Activated CD4-positive, alpha-beta T cell treated with anti-CD3 and anti-CD28 coated beads, Interleukin-2, Interleukin-4, amounts not matched to agents 100 ng/mL and 50 ng/mL, durations not matched to agents 16 hours and 8 hours (primary cell): ENCODE results near the gene CTXND1.
"Not testable (repeated sequence)": the region's sequence is repeated elsewhere in the genome, so short reads cannot be mapped to it uniquely, and the experiment has no call there.

Experiments used
- DNase-seq: peaks from one replicate; pipeline ENCODE4 v3.0.0-alpha.2; 2020; ENCODE audit warnings: low spot score

CTXND1 gene

GRCh38 chr15:80157215-80157614 is 94.8 kb downstream of the CTXND1 start:
- no peak for DNase-seq

DNA sequence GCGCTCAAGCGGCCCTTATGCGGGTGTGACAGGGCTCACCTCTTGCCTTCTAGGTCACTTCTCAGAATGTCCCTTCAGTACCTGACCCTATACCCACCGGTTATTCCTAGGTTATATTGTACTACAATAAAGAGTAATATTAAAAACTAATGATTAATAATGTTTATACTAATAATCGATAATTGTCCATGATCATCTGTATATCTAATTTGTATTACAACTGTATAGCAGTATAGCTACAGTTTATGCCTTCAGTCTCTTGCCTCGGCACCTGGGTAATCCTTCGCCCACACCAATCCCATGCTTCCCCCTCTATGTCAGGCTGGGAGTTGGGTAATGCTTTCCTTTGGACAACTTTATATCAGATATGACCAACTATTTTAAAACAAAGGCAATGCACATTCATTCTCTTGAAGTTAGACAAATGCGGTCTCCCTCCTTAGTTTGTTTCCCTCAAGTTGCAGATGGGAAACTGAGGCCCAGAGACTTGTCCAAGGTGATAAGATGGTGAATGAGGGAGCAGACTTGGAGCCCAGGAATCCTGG is 95.8 kb downstream of the CTXND1 start:
- no peak for DNase-seq

- not testable (repeated sequence) for DNase-seq
Observed at GRCh38 chr15:80155378-80156175, 96.4 kb downstream of the CTXND1 start.

DNA sequence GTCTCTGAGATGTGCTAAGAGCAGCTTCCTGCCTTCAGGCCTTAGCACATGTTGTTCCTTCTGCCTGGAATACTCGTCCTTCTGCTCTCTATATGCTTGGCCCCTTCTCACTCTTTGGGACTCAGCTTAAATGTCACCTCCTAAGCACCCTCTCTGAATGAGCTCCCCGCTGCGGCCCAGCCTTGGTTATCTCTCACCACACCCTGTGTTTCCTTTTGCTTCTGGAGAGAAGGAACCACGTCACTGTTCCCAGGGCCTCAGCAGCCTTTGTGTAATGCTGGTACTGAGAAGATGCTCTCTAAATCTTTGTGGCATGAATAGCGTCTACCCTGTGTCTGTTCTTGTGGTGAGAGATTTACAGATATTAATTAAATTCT is 97.0 kb downstream of the CTXND1 start:
- DNase-seq = no peak

- no peak for DNase-seq
Observed at GRCh38 chr15:80154336-80154735, 97.7 kb downstream of the CTXND1 start.

GRCh38 chr15:80153900-80154299 is 98.1 kb downstream of the CTXND1 start:
- no peak for DNase-seq

DNA sequence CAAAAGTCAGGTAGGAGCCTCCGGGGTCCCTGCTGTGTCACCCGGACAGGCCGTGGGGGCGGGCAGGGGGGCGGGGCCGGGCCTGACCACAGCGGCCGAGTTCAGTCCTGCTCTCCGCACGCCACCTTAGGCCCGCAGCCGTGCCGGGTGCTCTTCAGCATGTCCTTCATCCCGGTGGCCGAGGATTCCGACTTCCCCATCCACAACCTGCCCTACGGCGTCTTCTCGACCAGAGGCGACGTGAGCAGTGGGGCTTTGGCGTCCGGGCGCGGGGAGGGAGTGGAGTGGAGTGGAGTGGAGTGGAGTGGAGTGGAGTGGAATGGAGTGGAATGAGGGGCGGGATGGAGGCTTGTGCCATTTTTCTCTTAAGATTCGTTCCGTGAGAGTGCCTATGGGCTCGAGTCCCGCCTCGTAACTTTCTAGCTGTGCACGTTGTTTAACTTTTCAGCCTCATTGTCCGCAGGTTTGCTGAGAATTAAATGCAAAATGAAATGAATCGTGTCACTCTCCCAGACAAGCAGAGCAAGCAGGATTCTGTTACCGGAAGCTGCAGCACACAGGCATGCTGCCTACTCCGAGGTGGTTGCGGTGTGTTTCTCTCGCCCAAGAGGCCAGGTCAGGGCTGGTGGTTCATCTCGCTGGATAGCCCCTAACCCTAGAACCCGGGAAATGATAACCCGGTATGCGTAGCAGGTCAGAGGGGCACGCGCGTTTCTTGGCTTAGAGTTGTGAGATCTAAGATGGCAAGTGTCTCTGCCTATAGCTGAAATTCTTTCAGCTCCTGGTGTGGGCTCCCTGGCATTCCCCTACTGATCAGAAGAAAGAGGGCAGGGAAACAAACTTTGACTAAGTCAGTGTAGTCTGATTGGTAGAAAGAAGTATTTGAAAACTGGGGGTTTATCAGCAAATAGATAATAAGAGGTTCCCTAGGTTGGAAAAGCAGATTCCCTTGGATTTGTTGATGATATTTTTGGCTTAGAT is 98.8 kb downstream of the CTXND1 start, which contains the start of gene FAH:
FAH (plus strand) TSS at position 104 of the 981 bp plus-strand sequence; CDS start at position 160, 56 bp downstream.
- peak; percentile 62 for DNase-seq

- peak; percentile 95 for DNase-seq
Observed at GRCh38 chr15:80152180-80152895, 99.7 kb downstream of the CTXND1 start.

DNA sequence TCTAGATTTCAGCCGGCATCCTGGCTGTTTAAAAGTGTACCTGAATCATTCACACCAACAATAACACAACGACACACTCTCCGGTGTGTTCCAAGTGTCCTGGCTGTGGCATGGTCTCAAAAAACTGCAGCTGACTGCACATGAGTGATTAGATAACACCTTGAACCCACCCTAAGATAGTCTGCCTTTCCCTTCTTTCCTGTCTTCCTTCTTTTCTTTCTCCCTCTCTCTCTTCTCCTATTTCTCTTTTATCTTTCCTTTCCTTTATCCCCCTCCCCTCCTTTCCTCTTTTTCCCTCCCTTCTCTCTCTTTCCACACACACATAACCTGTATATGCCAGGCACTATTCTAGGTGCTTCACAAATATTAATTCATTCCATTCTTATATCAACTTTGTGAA is 100.4 kb downstream of the CTXND1 start:
- no peak for DNase-seq

- no peak for DNase-seq
Observed at GRCh38 chr15:80151148-80151547, 100.9 kb downstream of the CTXND1 start.
